PC-3 (cell line): ENCODE measurements around the gene FSTL4.

Source experiments
- EZH2 ChIP-seq: fragments of 300-600 bp; sonication (generic); IDR thresholded peaks from one replicate; pipeline ENCODE4 v1.6.1; 2017; ENCODE audit warnings: antibody characterized with exemption, mild to moderate bottlenecking, low read length; ENCODE audit not compliant: unreplicated experiment
- EZH2phosphoT487 ChIP-seq: fragments of 300-600 bp; sonication (generic); IDR thresholded peaks from 2 replicates; pipeline ENCODE4 v1.6.1; 2018; ENCODE audit warnings: mild to moderate bottlenecking, antibody characterized with exemption, low read length, borderline replicate concordance
- TF ChIP-seq, protein P1 (sequence below): fragments of 300-600 bp; sonication (generic); conservative IDR thresholded peaks from 2 replicates; pipeline ENCODE4 v1.5.1; 2017; ENCODE audit warnings: antibody characterized with exemption, low read depth, mild to moderate bottlenecking, low read length

- TF ChIP-seq, protein P1, sequence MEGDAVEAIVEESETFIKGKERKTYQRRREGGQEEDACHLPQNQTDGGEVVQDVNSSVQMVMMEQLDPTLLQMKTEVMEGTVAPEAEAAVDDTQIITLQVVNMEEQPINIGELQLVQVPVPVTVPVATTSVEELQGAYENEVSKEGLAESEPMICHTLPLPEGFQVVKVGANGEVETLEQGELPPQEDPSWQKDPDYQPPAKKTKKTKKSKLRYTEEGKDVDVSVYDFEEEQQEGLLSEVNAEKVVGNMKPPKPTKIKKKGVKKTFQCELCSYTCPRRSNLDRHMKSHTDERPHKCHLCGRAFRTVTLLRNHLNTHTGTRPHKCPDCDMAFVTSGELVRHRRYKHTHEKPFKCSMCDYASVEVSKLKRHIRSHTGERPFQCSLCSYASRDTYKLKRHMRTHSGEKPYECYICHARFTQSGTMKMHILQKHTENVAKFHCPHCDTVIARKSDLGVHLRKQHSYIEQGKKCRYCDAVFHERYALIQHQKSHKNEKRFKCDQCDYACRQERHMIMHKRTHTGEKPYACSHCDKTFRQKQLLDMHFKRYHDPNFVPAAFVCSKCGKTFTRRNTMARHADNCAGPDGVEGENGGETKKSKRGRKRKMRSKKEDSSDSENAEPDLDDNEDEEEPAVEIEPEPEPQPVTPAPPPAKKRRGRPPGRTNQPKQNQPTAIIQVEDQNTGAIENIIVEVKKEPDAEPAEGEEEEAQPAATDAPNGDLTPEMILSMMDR = no peak
- TF ChIP-seq EZH2phosphoT487 (no peak), EZH2 (no peak)
Observed at GRCh38 chr5:133428072-133428660, 184.2 kb downstream of the FSTL4 start.
